Measurements from ENCODE around the gene STXBP6. TPM values are rescaled to one million over a fixed set of nuclear protein-coding genes. Genes with fewer than 3 reads are reported as not detected.

STXBP6 gene
- total and polyA plus RNA-seq, 10 of the 15 experiments (the other 5 are each of a cell fraction or from before 2014, with no cell fraction given), result 1.2 to 47.3 (median 1.9) TPM

GRCh38 chr14:25086081-25086480 is 36.1 kb upstream of the STXBP6 start:
- ChIA-PET POLR2A (no interaction called here), SMC1A (ENCODE audit: uncharacterized antibody, unreplicated experiment) (interaction anchor here (1.1 to 1.8 kb wide), 6 partner anchors 9 to 273 kb away, joined by 3 to 6 read pairs (median 3); no protein-coding TSS in a partner anchor), CTCF (interaction anchor here (1.7 to 2.9 kb wide), 3 partner anchors 16 to 280 kb away, joined by 4 to 9 read pairs (median 8); no protein-coding TSS in a partner anchor), RAD21 (ENCODE audit: unreplicated experiment) (interaction anchor here (1.1 kb wide), 1 partner anchor 80 kb away, joined by 3 read pairs; no protein-coding TSS in a partner anchor)
- no peak overlapping the region for H3K27ac ChIP-seq (ENCODE audit: control insufficient read depth, insufficient read depth)
- no peaks in the 10 kb centered on the region for H3K9me3 ChIP-seq (replicated peaks; ENCODE audit: control insufficient read depth, insufficient read depth, low read length)
- no peak for ATAC-seq
- H3K9ac ChIP-seq (ENCODE audit: control insufficient read depth, insufficient read depth, low read length), result no peak overlapping the region
- FAIRE-seq, result no peak
- no TSS peak for BruUV-seq (replicated peaks)
- no peaks in the 10 kb centered on the region for H3K79me2 ChIP-seq (ENCODE audit: control insufficient read depth, insufficient read depth, low read length)
- TF ChIP-seq SKIL (IDR thresholded peaks at IDR 0.05; ENCODE audit: low read depth, poor library complexity, severe bottlenecking), result no peak
- TF ChIP-seq PBX3 (IDR thresholded peaks at IDR 0.05; ENCODE audit: insufficient replicate concordance, low read depth, low read length), result no peak
- TF ChIP-seq SRF (IDR thresholded peaks at IDR 0.05; ENCODE audit: low read depth in 2 of 2, low read length in 2 of 2), result no peak
- no peak for TF ChIP-seq ZNF384 (IDR thresholded peaks at IDR 0.05; ENCODE audit: borderline replicate concordance, low read depth, low read length)
- TF ChIP-seq CHD1 (IDR thresholded peaks at IDR 0.05; ENCODE audit: low read depth, low read length), result no peak
- TF ChIP-seq CREM (IDR thresholded peaks at IDR 0.05; ENCODE audit: low read depth), result no peak
- no peaks in the 10 kb centered on the region for H3K27me3 ChIP-seq (replicated peaks in 1 of 2; ENCODE audit: control insufficient read depth in 2 of 2, insufficient read depth in 2 of 2, low read length in 1 of 2)
- 15% methylated on average over 6 of the region's 6 CpGs for WGBS (ENCODE audit: insufficient coverage, insufficient replicate concordance, low lambda C conversion rate, missing lambda C conversion rate)
- in situ Hi-C loops (cut with MboI) (no loop called here), intact Hi-C loops (cut with micrococcal nuclease; ENCODE audit: unreplicated experiment) (no loop called here)
- H3K4me2 ChIP-seq (ENCODE audit: control insufficient read depth, insufficient read depth), result no peak overlapping the region
- no peaks in the 10 kb centered on the region for H3K36me3 ChIP-seq (ENCODE audit: control insufficient read depth in 2 of 2, insufficient read depth in 2 of 2, low read length in 1 of 2)
- no peak overlapping the region for H3K4me3 ChIP-seq
- no peak overlapping the region for H2AFZ ChIP-seq (ENCODE audit: control insufficient read depth, low read depth, low read length)
- DNase-seq (ENCODE audit: low read depth, low spot score), result no peak
- H3K4me1 ChIP-seq (ENCODE audit: control insufficient read depth, insufficient read depth, low read length), result no peaks in the 10 kb centered on the region
- no peaks in the 10 kb centered on the region for H4K20me1 ChIP-seq (ENCODE audit: control insufficient read depth, insufficient read depth)
